Measurements from ENCODE around the gene GLDC.
A peak's percentile ranks its signal among the peaks of the same experiment; 100 is the strongest.

The GLDC gene

DNA sequence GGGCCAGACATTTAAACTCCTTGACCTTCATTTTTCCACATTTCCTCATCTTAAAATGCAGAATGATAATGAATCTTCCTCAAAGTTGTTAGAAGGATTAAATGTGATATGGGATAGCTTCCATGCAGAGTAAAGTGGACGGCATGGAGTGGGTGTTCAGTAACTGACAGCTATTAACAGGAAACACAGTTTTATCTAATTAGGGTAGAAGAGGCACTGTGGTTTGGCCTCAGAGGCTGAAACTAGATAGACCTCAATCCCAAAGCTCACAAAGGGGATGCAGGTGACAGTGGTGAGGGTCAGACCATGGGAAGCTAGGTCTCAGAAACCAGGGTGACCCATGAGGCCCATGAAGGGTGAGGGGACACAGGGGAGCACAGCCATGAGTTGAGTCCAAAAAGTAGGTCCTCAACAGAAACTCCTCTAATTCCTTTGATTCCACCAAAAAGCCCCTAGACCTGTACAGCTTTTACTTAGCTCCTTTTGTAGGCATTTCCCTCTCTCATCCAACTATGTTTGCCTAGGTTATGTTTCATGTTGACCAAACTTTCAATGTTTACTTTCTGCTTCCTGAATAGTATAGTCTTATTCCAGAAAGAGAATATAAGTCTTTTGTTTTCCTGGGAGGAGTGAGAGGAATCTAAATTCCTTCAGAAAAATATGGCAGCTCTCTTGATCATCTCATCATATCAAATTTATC is 27.9 kb upstream of the GLDC start:
- no peak for TF ChIP-seq ZNF274 (IDR thresholded peaks at IDR 0.05; ENCODE audit: low read depth, low read length)
- no peak overlapping the region for H3K4me3 ChIP-seq (ENCODE audit: low read length)

DNA sequence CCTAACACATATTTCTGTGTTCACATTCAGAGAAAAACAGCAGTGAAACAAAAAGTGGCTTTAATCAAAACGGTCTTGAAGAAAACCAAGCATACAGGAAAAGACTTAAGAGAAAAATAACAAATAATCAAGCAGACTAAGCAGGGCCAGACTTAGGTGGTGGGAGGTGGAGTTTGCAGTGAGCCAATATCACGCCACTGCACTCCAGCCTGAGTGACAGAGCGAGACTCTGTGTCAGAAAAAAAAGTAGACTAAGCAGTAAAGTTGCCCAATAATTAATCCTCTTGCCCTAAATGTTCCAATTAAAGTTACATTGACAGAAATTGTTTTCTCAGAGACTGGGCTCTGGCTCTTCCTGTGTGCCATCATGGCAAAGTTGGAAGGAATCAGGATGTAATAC is 26.6 kb upstream of the GLDC start:
- TF ChIP-seq ZNF274 (IDR thresholded peaks at IDR 0.05; ENCODE audit: low read depth, low read length) = no peak

DNA sequence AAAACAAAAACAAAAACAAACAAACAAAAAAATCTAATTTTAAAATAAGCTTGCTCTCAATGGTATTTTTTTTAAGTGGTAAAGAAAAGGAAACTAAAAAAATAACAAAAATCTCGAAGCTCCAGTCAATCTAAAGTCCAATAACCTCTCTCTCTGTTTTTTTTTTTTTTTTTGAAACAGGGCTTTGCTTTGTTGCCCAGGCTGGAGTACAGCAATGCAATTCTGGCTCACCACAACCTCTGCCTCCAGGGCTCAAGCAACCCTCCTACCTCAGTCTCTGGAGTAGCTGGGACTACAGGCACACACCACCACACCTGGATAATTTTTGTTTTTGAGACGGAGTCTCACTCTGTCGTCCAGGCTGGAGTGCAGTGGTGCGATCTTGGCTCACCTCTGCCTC is 25.9 kb upstream of the GLDC start:
- no peak overlapping the region for H3K4me3 ChIP-seq (ENCODE audit: low read length)
- TF ChIP-seq ZNF274 (IDR thresholded peaks at IDR 0.05; ENCODE audit: low read depth, low read length) = no peak

More for the DNA sequence above, 26.6 kb upstream of the GLDC start:
- no peak overlapping the region for H3K4me3 ChIP-seq (ENCODE audit: low read length)

DNA sequence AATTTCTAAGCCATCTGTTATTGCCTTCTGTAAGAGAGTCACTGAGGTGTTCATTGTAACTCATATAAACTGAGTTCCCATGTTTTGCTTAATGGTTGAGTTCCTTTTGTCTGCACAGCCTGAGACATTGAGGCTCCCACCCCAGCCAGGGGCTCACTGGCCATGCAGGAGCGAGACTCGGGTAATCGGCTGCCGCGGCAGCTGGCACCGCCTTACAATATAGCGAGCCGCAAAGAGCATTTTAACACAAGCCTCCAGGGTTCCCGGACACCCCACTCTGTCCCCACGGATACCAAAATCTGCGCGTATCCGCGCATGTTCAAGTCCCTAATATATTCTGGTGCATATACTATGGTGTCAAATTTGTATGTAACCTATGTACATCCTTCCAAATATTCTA is 24.4 kb upstream of the GLDC start:
- TF ChIP-seq ZNF274 (IDR thresholded peaks at IDR 0.05; ENCODE audit: low read depth, low read length) = no peak
- H3K4me3 ChIP-seq (ENCODE audit: low read length) = no peak overlapping the region

DNA sequence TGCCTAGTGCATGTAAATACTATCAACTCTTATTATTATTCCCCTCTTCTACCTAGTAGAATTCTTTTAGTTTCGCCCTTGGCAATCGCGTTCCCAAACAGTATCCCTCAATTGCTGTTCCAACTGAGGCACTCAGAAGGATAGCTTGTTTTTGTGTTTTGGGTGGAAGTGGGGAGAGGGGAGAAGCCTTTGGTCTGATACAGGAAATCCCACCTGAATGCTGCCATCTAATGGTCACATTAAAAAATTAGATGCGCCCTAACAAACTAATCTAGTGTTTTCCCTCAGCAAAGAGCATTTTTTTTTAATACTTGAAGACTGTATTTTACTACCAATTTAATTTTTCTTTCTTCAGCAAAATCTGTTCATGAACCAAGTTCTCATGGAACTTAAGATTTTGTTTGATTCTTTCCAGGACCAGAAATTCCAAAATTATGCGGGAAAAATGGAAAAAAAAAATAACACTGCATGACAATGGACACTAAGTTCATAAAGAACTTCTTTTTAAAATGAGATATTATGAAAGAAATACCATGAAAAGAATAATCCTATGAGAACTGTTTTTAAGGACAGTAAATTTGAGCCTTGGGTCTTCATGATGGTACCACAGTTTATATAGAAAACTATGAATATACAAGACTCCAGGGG is 22.2 kb upstream of the GLDC start:
- TF ChIP-seq ZNF274 (IDR thresholded peaks at IDR 0.05; ENCODE audit: low read depth, low read length) = no peak
- no peak overlapping the region for H3K4me3 ChIP-seq (ENCODE audit: low read length)

- no peak for TF ChIP-seq ZNF274 (IDR thresholded peaks at IDR 0.05; ENCODE audit: low read depth, low read length)
- H3K4me3 ChIP-seq (ENCODE audit: low read length) = no peak overlapping the region
Measured at GRCh38 chr9:6667080-6667479, 21.6 kb upstream of the GLDC start.

GRCh38 chr9:6665628-6666027 is 20.1 kb upstream of the GLDC start:
- no peak overlapping the region for H3K4me3 ChIP-seq (ENCODE audit: low read length)
- no peak for TF ChIP-seq ZNF274 (IDR thresholded peaks at IDR 0.05; ENCODE audit: low read depth, low read length)

- TF ChIP-seq ZNF274 (IDR thresholded peaks at IDR 0.05; ENCODE audit: low read depth, low read length) = no peak
- H3K4me3 ChIP-seq (ENCODE audit: low read length) = no peak overlapping the region
Measured at GRCh38 chr9:6664204-6664680, 18.7 kb upstream of the GLDC start.

DNA sequence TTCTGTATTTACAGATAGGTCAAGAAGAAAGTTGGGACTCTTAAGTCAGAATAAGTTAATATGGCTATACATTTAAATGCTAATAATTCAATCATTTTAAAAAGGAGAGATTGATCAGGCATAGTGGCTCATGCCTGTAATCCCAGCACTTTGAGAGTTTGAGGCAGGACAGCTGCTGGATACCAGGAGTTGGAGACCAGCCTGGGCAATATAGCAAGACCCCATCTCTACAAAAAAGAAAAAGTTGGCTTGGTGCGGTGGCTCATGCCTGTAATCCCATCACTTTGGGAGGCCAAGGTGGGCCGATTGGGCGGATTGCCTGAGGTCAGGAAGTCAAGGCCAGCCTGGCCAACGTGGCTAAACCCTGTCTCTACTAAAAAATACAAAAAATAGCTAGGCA is 15.0 kb upstream of the GLDC start:
- H3K4me3 ChIP-seq (ENCODE audit: low read length) = no peak overlapping the region
- no peak for TF ChIP-seq ZNF274 (IDR thresholded peaks at IDR 0.05; ENCODE audit: low read depth, low read length)

- no peak overlapping the region for H3K4me3 ChIP-seq (ENCODE audit: low read length)
- no peak for TF ChIP-seq ZNF274 (IDR thresholded peaks at IDR 0.05; ENCODE audit: low read depth, low read length)
Measured at GRCh38 chr9:6658628-6659353, 13.3 kb upstream of the GLDC start.

DNA sequence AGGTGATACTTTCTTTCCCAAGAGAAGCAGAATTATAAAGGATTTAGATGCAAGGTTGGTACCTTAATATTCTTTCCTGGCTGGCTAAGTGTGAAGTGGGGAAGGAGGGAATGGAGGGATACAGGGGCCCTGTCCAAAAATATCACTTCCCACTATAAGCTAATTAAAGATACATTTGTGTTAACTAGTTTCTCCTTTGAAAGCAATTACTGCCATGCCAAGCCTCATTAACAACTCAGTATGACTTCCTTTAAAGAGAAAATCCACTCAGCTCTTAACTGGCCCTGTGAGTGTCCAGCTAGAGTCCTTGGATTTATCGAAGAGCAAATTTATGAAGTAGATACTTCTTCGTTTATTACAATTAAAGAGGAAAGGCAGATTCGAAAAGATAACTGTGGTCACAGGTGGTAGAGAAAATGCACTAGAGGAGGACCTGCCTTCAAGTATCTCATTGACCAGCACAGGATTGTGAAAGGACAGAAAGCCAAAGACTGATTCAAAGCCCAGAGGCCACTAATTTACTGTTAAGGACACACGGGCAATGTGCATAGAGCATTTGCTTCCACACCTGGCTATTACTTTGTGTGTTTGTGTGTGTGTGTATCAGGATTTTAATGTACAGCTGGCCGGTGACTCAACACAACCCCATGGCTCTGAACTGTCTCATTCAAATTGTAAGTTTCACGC is 11.2 kb upstream of the GLDC start:
- H3K4me3 ChIP-seq (ENCODE audit: low read length) = no peak overlapping the region
- TF ChIP-seq ZNF274 (IDR thresholded peaks at IDR 0.05; ENCODE audit: low read depth, low read length) = no peak

DNA sequence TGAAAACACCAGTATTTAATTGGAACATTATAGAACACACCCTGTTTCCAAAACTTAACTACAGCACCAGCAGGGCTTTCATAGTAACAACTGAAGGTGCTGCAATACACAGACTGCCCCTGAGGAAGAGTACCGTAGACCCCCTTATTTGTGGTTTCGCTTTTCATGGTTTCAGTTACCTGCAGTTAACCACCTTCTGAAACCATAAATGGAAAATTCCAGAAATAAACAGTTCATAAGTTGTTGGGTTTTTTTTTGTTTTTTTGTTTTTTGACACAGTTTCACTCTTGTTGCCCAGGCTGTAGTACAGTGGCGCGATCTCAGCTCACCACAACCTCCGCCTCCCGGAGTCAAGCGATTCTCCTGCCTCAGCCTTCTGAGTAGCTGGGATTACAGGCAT is 9.5 kb upstream of the GLDC start:
- H3K4me3 ChIP-seq (ENCODE audit: low read length) = peak overlapping the region; percentile 12; the same call in 1 of the 2 replicates
- no peak for TF ChIP-seq ZNF274 (IDR thresholded peaks at IDR 0.05; ENCODE audit: low read depth, low read length)

DNA sequence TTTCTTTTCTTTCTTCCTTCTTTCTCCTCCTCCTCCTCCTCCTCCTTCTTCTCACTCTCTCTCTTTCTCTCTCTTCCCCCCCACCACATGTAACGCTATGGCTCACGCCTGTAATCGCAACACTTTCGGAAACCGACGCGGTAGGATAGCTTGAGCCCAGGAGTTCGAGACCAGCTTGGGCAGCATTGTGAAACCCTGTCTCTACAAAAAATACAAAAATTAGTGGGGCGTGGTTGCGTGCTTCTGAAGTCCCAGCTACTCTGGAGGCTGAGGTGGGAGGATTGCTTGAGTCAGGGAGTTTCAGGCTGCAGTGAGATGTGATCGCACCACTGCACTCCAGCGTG is 736 bp upstream of the GLDC start:
- H3K4me3 ChIP-seq (ENCODE audit: low read length) = peak overlapping the region; percentile 68
- TF ChIP-seq ZNF274 (IDR thresholded peaks at IDR 0.05; ENCODE audit: low read depth, low read length) = no peak

GRCh38 chr9:6645105-6645354 is 499 bp downstream of the GLDC start:
- peak overlapping the region; percentile 68 for H3K4me3 ChIP-seq (ENCODE audit: low read length)
